Pancreas (tissue), 10 donors: ENCODE measurements around the gene RAD51B. TPM values are rescaled to one million over a fixed set of nuclear protein-coding genes. Genes with fewer than 3 reads are reported as not detected.

Experiments
- ATAC-seq, 4 donors: fragments of 200-7000 bp; cut with Tn5 transposase; one replicate each; pipeline versions ENCODE4 v1.8.0 to v1.9.1; 2020; ENCODE audit warnings: mild to moderate bottlenecking in 4 of 4, moderate library complexity in 4 of 4
- DNase-seq, 6 donors: peaks; one replicate each; pipeline ENCODE4 v3.0.0-alpha.2; 2020
- FAIRE-seq: peaks from 2 replicates; lab custom pipeline; 2012; peaks lifted over from hg19 to GRCh38; lab: Jason Lieb, UNC
- H3K27ac ChIP-seq, 4 donors: fragments of 200-600 bp; sonication (generic); 1 replicate in 3 of 4; 2 replicates in 1 of 4; pipeline versions ENCODE4 v1.5.0 to v1.8.0; 2020
- H3K27me3 ChIP-seq, 4 donors: fragments of 200-600 bp; one replicate each; pipeline ENCODE4 v1.8.0; 2021
- H3K36me3 ChIP-seq, 3 donors: fragments of 200-600 bp; sonication (generic) in 1 of 3; one replicate each; pipeline versions ENCODE4 v1.5.0 to v1.8.0; 2020 to 2021
- H3K4me1 ChIP-seq, 3 donors: fragments of 200-600 bp; one replicate each; pipeline ENCODE4 v1.8.0; 2021
- H3K4me3 ChIP-seq, 4 donors: fragments of 200-600 bp; sonication (generic) in 2 of 4; one replicate each; pipeline versions ENCODE4 v1.5.0 to v1.8.0; 2020 to 2021
- H3K9me3 ChIP-seq, 4 donors: fragments of 200-600 bp; one replicate each; pipeline ENCODE4 v1.8.0; 2021
- WGBS, 2 donors: extraction: QIAGEN DNeasy Blood & Tissue Kit; methylation state at CpG; one replicate each; pipeline ENCODE4 v1.1.7; 2013; 5-methylcytosine and 5-hydroxymethylcytosine counted together
- intact Hi-C, 3 donors: fragments of 100-400 bp; cut with DNase I; formaldehyde crosslinking; loops; one replicate each; pipeline versions ENCODE4 v1.11.1 to v1.14.2; 2022
- polyA plus RNA-seq, 2 donors: library from polyadenylated mRNA; stranded (reverse); fragments of 200-250 nt; gene quantifications; one replicate each; pipeline ENCODE4 v1.2.3, GENCODE V29; 2013
- total RNA-seq, 6 donors: library from RNA; stranded (reverse); fragmentation: NEBNext Ultra II Directional in 4 of 6; extraction: Animal tissue kit (Norgen Biotek cat#: 25700) in 4 of 6; gene quantifications; one replicate each; pipeline versions ENCODE4 v1.2.1 to v1.2.4, GENCODE V29; 2021 to 2023
- TF ChIP-seq, protein P1 (sequence below), 4 donors: fragments of 200-600 bp; sonication (generic) in 3 of 4; IDR thresholded peaks; one replicate each; pipeline versions ENCODE4 v1.5.0 to v1.8.0; 2021; ENCODE audit warnings: antibody characterized with exemption in 4 of 4
- donor health status: healthy with polysubstance abuse.
- donor health status: DM: no; HTN: no; CAD: no; lungs with moderate emphysema.
- donor health status: DM: no; HTN: no; CAD: no.
- donor health status: control.
- donor health status: control.
- donor health status: Bipolar disorder and iron deficiency.
- donor health status: DM: yes; HTN: yes; CAD: no.
- donor health status: DM: no; HTN: no; CAD: no.
- donor health status: DM: no; HTN: no; CAD: no.
- donor health status: DM: yes; HTN: yes; CAD: no.

RAD51B gene
- total and polyA plus RNA-seq, 8 donors = 1.1 to 17.3 (median 5.8) TPM

- Histone ChIP-seq H3K36me3 (no peaks in the 10 kb centered on the region), H3K27me3 (no peaks in the 10 kb centered on the region), H3K4me1 (no peaks in the 10 kb centered on the region), H3K4me3 (no peak overlapping the region), H3K9me3 (no peaks in the 10 kb centered on the region), H3K27ac (no peak overlapping the region)
- TF ChIP-seq, protein P1, sequence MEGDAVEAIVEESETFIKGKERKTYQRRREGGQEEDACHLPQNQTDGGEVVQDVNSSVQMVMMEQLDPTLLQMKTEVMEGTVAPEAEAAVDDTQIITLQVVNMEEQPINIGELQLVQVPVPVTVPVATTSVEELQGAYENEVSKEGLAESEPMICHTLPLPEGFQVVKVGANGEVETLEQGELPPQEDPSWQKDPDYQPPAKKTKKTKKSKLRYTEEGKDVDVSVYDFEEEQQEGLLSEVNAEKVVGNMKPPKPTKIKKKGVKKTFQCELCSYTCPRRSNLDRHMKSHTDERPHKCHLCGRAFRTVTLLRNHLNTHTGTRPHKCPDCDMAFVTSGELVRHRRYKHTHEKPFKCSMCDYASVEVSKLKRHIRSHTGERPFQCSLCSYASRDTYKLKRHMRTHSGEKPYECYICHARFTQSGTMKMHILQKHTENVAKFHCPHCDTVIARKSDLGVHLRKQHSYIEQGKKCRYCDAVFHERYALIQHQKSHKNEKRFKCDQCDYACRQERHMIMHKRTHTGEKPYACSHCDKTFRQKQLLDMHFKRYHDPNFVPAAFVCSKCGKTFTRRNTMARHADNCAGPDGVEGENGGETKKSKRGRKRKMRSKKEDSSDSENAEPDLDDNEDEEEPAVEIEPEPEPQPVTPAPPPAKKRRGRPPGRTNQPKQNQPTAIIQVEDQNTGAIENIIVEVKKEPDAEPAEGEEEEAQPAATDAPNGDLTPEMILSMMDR (IDR thresholded peaks at IDR 0.05) = no peak
- WGBS, 2 donors = 91 to 93% methylated on average over 11 of the region's 11 CpGs
- intact Hi-C loops = loop anchor here in 1 of 3 donors (10.0 kb wide), 1 partner anchor 96 kb away; no protein-coding TSS in a partner anchor
- FAIRE-seq = no peak
- no peak for ATAC-seq
- no peak for DNase-seq
Measured at GRCh38 chr14:68770553-68771286, 951.1 kb downstream of the RAD51B start.

DNA sequence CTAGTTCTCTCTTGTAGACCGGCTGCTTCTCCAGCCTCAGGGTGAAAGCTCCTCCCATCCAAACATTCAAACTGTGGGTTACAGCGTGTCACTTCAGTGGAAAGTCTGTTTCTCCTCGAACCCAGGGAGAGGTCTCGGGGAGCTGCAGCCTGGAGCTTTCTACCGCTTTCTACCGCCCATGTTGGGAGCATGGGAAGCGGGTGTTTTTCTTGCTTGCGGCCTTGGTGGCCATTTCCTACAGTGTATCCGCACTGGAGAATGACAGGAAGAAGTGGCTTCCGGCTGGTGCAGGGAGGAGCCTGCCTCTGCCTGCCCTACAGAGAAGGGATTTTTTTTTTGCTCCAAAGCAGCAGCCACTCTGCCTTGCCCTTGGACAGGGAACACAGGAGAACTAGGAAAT, 952.1 kb downstream of the RAD51B start:
- peak in 2 of 4 donors; percentile 48 to 57 for ATAC-seq
- no peak for FAIRE-seq
- Histone ChIP-seq H3K9me3 (no peaks in the 10 kb centered on the region), H3K27ac (no peak overlapping the region), H3K27me3 (no peaks in the 10 kb centered on the region), H3K4me1 (no peaks in the 10 kb centered on the region), H3K36me3 (no peaks in the 10 kb centered on the region), H3K4me3 (no peak overlapping the region)
- WGBS, 2 donors = 78 to 91% methylated on average over 10 of the region's 10 CpGs
- no peak for DNase-seq
- intact Hi-C loops = loop anchor here in 1 of 3 donors (10.0 kb wide), 1 partner anchor 97 kb away; no protein-coding TSS in a partner anchor
- TF ChIP-seq, protein P1 (IDR thresholded peaks at IDR 0.05) = no peak

GRCh38 chr14:68772761-68773381, 953.3 kb downstream of the RAD51B start:
- no peak overlapping the region for H3K27ac ChIP-seq
- 74 to 75% methylated on average over 6 of the region's 6 CpGs for WGBS, 2 donors
- H3K4me3 ChIP-seq = no peak overlapping the region
- H3K36me3 ChIP-seq = no peaks in the 10 kb centered on the region
- H3K9me3 ChIP-seq = no peaks in the 10 kb centered on the region
- H3K4me1 ChIP-seq = no peaks in the 10 kb centered on the region
- no peak for ATAC-seq
- DNase-seq = no peak
- intact Hi-C loops = loop anchor here in 1 of 3 donors (10.0 kb wide), 1 partner anchor 98 kb away; no protein-coding TSS in a partner anchor
- no peaks in the 10 kb centered on the region for H3K27me3 ChIP-seq
- no peak for FAIRE-seq
- TF ChIP-seq, protein P1 (IDR thresholded peaks at IDR 0.05) = no peak

- H3K27me3 ChIP-seq = no peaks in the 10 kb centered on the region
- no peak overlapping the region for H3K4me3 ChIP-seq
- 95 to 96% methylated on average over 4 of the region's 4 CpGs for WGBS, 2 donors
- FAIRE-seq (no peak), DNase-seq (peak in 2 of 6 donors; percentile 7 to 12), ATAC-seq (peak; percentile 38 to 60 (median 46))
- H3K9me3 ChIP-seq = no peaks in the 10 kb centered on the region
- no peak overlapping the region for H3K27ac ChIP-seq
- H3K4me1 ChIP-seq = peaks cover 7 to 17% (median 16%) of the 10 kb centered on the region in 3 donors
- no peaks in the 10 kb centered on the region for H3K36me3 ChIP-seq
- intact Hi-C loops = loop anchor here in 1 of 3 donors (10.0 kb wide), 1 partner anchor 100 kb away; no protein-coding TSS in a partner anchor
- TF ChIP-seq, protein P1 (IDR thresholded peaks at IDR 0.05) = no peak
Measured at GRCh38 chr14:68774771-68775613, 955.4 kb downstream of the RAD51B start.
